Measurements from ENCODE around the gene THEM4. TPM values are rescaled to one million over a fixed set of nuclear protein-coding genes. Genes with fewer than 3 reads are reported as not detected.
"Not testable (repeated sequence)": the region's sequence is repeated elsewhere in the genome, so short reads cannot be mapped to it uniquely, and the experiment has no call there.

Gene THEM4
- total and polyA plus RNA-seq, 7 experiments from 2014 or later, result 37.6 to 143 (median 113) TPM

- ChIA-PET POLR2A (interaction anchor here (1.2 to 3.3 kb wide), 5 partner anchors 12 to 114 kb away, joined by 3 to 12 read pairs (median 9); partner anchors contain the start of gene THEM4), CTCF (interaction anchor here (1.9 to 7.2 kb wide), 6 partner anchors 12 to 114 kb away, joined by 7 to 67 read pairs (median 12); no protein-coding TSS in a partner anchor)
- intact Hi-C loops (cut with micrococcal nuclease), result loop anchor here in 1 of 2 donors (10.0 kb wide), 1 partner anchor 78 kb away; no protein-coding TSS in a partner anchor
- H3K27ac Mint-ChIP-seq, result no peak overlapping the region
- H3K36me3 ChIP-seq (ENCODE audit: control insufficient read depth in 2 of 3, insufficient read depth in 3 of 3, low read length in 3 of 3), result peaks cover 0 to 20% (median 9%) of the 10 kb centered on the region in 3 experiments
- H3K4me1 ChIP-seq (ENCODE audit: control insufficient read depth in 2 of 2, insufficient read depth in 2 of 2, low read length in 2 of 2), result peaks cover 0 to 12% of the 10 kb centered on the region in 2 donors
- peaks cover 7 to 54% (median 37%) of the 10 kb centered on the region in 5 donors for H3K36me3 Mint-ChIP-seq
- no peaks in the 10 kb centered on the region for H3K27me3 Mint-ChIP-seq
- H3K4me3 ChIP-seq (ENCODE audit: low read length), result no peak overlapping the region
- no peak overlapping the region for H3K27ac ChIP-seq (ENCODE audit: low read depth, low read length)
- no peak for ATAC-seq
- H3K4me3 Mint-ChIP-seq, result no peak overlapping the region
- no peaks in the 10 kb centered on the region for H3K9me3 Mint-ChIP-seq
- peaks cover 13 to 30% (median 24%) of the 10 kb centered on the region in 7 donors for H3K4me1 Mint-ChIP-seq
- DNase-seq, result no peak
- no peaks in the 10 kb centered on the region for H3K9me3 ChIP-seq (ENCODE audit: control insufficient read depth in 2 of 3, low read length in 3 of 3)
- no peaks in the 10 kb centered on the region for H3K27me3 ChIP-seq (ENCODE audit: control insufficient read depth in 2 of 2, insufficient read depth in 2 of 2, low read length in 2 of 2)
Measured at GRCh38 chr1:151887028-151887427, 22.3 kb downstream of the THEM4 start.

- ATAC-seq (no peak), DNase-seq (no peak)
- Mint-ChIP-seq H3K27me3 (no peaks in the 10 kb centered on the region), H3K4me1 (peaks cover 4 to 15% (median 10%) of the 10 kb centered on the region in 7 donors), H3K4me3 (no peak overlapping the region), H3K9me3 (no peaks in the 10 kb centered on the region), H3K27ac (no peak overlapping the region), H3K36me3 (peaks cover 4 to 49% (median 30%) of the 10 kb centered on the region in 5 donors)
- H3K9me3 ChIP-seq (ENCODE audit: control insufficient read depth in 2 of 3, low read length in 3 of 3), result no peaks in the 10 kb centered on the region
- ChIA-PET CTCF (no interaction called here), POLR2A (interaction anchor here (0.6 to 2.2 kb wide), 3 partner anchors 9 to 19 kb away, joined by 3 to 5 read pairs (median 3); no protein-coding TSS in a partner anchor)
- intact Hi-C loops (cut with micrococcal nuclease), result loop anchor here in 1 of 2 donors (10.0 kb wide), 1 partner anchor 79 kb away; no protein-coding TSS in a partner anchor
- no peak overlapping the region for H3K4me3 ChIP-seq (ENCODE audit: low read length)
- peaks cover 0 to 20% (median 9%) of the 10 kb centered on the region in 3 experiments for H3K36me3 ChIP-seq (ENCODE audit: control insufficient read depth in 2 of 3, insufficient read depth in 3 of 3, low read length in 3 of 3)
- no peaks in the 10 kb centered on the region for H3K27me3 ChIP-seq (ENCODE audit: control insufficient read depth in 2 of 2, insufficient read depth in 2 of 2, low read length in 2 of 2)
- H3K27ac ChIP-seq (ENCODE audit: low read depth, low read length), result no peak overlapping the region
- H3K4me1 ChIP-seq (ENCODE audit: control insufficient read depth in 2 of 2, insufficient read depth in 2 of 2, low read length in 2 of 2), result no peaks in the 10 kb centered on the region
Measured at GRCh38 chr1:151885479-151885878, 23.8 kb downstream of the THEM4 start.

- not testable (repeated sequence) for H3K9me3 Mint-ChIP-seq; ATAC-seq; H3K27ac Mint-ChIP-seq; H3K27ac ChIP-seq (ENCODE audit: low read depth, low read length); H3K4me1 ChIP-seq (ENCODE audit: control insufficient read depth in 2 of 2, insufficient read depth in 2 of 2, low read length in 2 of 2); H3K9me3 ChIP-seq (ENCODE audit: control insufficient read depth in 2 of 3, low read length in 3 of 3); H3K27me3 Mint-ChIP-seq; H3K4me3 ChIP-seq (ENCODE audit: low read length); H3K27me3 ChIP-seq (ENCODE audit: control insufficient read depth in 2 of 2, insufficient read depth in 2 of 2, low read length in 2 of 2); H3K4me3 Mint-ChIP-seq; DNase-seq
- peaks cover 4 to 48% (median 28%) of the 10 kb centered on the region in 5 donors for H3K36me3 Mint-ChIP-seq
- H3K4me1 Mint-ChIP-seq, result peaks cover 4 to 13% (median 6%) of the 10 kb centered on the region in 7 donors
- POLR2A ChIA-PET, result interaction anchor here (1.0 to 2.2 kb wide), 4 partner anchors 13 to 24 kb away, joined by 3 to 5 read pairs (median 3); no protein-coding TSS in a partner anchor
- H3K36me3 ChIP-seq (ENCODE audit: control insufficient read depth in 2 of 3, insufficient read depth in 3 of 3, low read length in 3 of 3), result peaks cover 0 to 20% (median 9%) of the 10 kb centered on the region in 3 experiments
- CTCF ChIA-PET, result interaction anchor here (1.2 kb wide), 1 partner anchor 117 kb away, joined by 4 read pairs; no protein-coding TSS in a partner anchor
- intact Hi-C loops (cut with micrococcal nuclease), result loop anchor here in 1 of 2 donors (10.0 kb wide), 1 partner anchor 80 kb away; no protein-coding TSS in a partner anchor
Measured at GRCh38 chr1:151884879-151885278, 24.4 kb downstream of the THEM4 start.

DNA sequence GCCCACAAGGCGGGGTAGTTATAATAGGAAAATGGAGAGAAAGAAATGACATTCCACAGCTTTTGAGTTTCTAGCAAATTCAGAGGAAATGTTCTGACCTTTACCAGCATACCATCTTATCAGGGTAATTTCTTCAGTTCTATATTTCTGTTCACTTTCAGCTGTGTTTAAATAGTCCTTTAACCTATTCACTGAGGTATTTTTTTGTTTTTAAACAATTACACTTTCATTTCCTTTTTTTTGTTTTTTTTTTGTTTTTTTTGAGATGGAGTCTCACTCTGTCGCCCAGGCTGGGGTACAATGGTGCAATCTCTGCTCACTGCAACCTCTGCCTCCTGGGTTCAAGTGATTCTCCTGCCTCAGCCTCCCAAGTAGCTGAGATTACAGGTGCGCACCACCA lies 24.9 kb downstream of the THEM4 start:
- not testable (repeated sequence) for ATAC-seq; H3K4me3 Mint-ChIP-seq; H3K27me3 ChIP-seq (ENCODE audit: control insufficient read depth in 2 of 2, insufficient read depth in 2 of 2, low read length in 2 of 2); H3K27ac ChIP-seq (ENCODE audit: low read depth, low read length); H3K4me1 ChIP-seq (ENCODE audit: control insufficient read depth in 2 of 2, insufficient read depth in 2 of 2, low read length in 2 of 2); H3K27ac Mint-ChIP-seq; H3K4me3 ChIP-seq (ENCODE audit: low read length); H3K9me3 ChIP-seq (ENCODE audit: control insufficient read depth in 2 of 3, low read length in 3 of 3); H3K27me3 Mint-ChIP-seq; H3K9me3 Mint-ChIP-seq; DNase-seq
- CTCF ChIA-PET, result interaction anchor here (0.8 to 1.2 kb wide), 2 partner anchors 83 to 117 kb away, joined by 4 to 5 read pairs; no protein-coding TSS in a partner anchor
- POLR2A ChIA-PET, result interaction anchor here (1.0 to 2.2 kb wide), 4 partner anchors 14 to 24 kb away, joined by 3 to 5 read pairs (median 3); no protein-coding TSS in a partner anchor
- peaks cover 4 to 12% (median 5%) of the 10 kb centered on the region in 7 donors for H3K4me1 Mint-ChIP-seq
- intact Hi-C loops (cut with micrococcal nuclease), result loop anchor here in 1 of 2 donors (10.0 kb wide), 1 partner anchor 80 kb away; no protein-coding TSS in a partner anchor
- peaks cover 4 to 46% (median 26%) of the 10 kb centered on the region in 5 donors for H3K36me3 Mint-ChIP-seq
- H3K36me3 ChIP-seq (ENCODE audit: control insufficient read depth in 2 of 3, insufficient read depth in 3 of 3, low read length in 3 of 3), result peaks cover 0 to 20% (median 9%) of the 10 kb centered on the region in 3 experiments

GRCh38 chr1:151883898-151884297 lies 25.4 kb downstream of the THEM4 start:
- peaks cover 4 to 42% (median 24%) of the 10 kb centered on the region in 5 donors for H3K36me3 Mint-ChIP-seq
- intact Hi-C loops (cut with micrococcal nuclease), result loop anchor here in 1 of 2 donors (10.0 kb wide), 1 partner anchor 81 kb away; no protein-coding TSS in a partner anchor
- POLR2A ChIA-PET, result interaction anchor here (1.2 to 1.4 kb wide), 2 partner anchors 23 to 25 kb away, joined by 3 read pairs; no protein-coding TSS in a partner anchor

GRCh38 chr1:151882918-151883317 lies 26.4 kb downstream of the THEM4 start:
- intact Hi-C loops (cut with micrococcal nuclease), result loop anchor here in 1 of 2 donors (10.0 kb wide), 1 partner anchor 82 kb away; no protein-coding TSS in a partner anchor
- POLR2A ChIA-PET, result interaction anchor here (0.6 to 2.9 kb wide), 2 partner anchors 15 to 221 kb away, joined by 3 to 10 read pairs; no protein-coding TSS in a partner anchor

More at GRCh38 chr1:151883898-151884297, 25.4 kb downstream of the THEM4 start:
- not testable (repeated sequence) for H3K4me3 Mint-ChIP-seq; H3K27me3 Mint-ChIP-seq; H3K4me3 ChIP-seq (ENCODE audit: low read length); H3K9me3 ChIP-seq (ENCODE audit: control insufficient read depth in 2 of 3, low read length in 3 of 3); H3K27ac Mint-ChIP-seq; DNase-seq; H3K4me1 ChIP-seq (ENCODE audit: control insufficient read depth in 2 of 2, insufficient read depth in 2 of 2, low read length in 2 of 2); H3K4me1 Mint-ChIP-seq; H3K27me3 ChIP-seq (ENCODE audit: control insufficient read depth in 2 of 2, insufficient read depth in 2 of 2, low read length in 2 of 2); H3K9me3 Mint-ChIP-seq; H3K27ac ChIP-seq (ENCODE audit: low read depth, low read length); ATAC-seq
- peaks cover 0 to 20% (median 9%) of the 10 kb centered on the region in 3 experiments for H3K36me3 ChIP-seq (ENCODE audit: control insufficient read depth in 2 of 3, insufficient read depth in 3 of 3, low read length in 3 of 3)
- CTCF ChIA-PET, result interaction anchor here (0.8 to 1.2 kb wide), 3 partner anchors 84 to 135 kb away, joined by 3 to 5 read pairs (median 4); no protein-coding TSS in a partner anchor

More at GRCh38 chr1:151882918-151883317, 26.4 kb downstream of the THEM4 start:
- peak overlapping the region in 1 of 9 donors; percentile 20 for H3K27ac Mint-ChIP-seq
- H3K4me3 ChIP-seq (ENCODE audit: low read length); H3K27me3 ChIP-seq (ENCODE audit: control insufficient read depth in 2 of 2, insufficient read depth in 2 of 2, low read length in 2 of 2); H3K27ac ChIP-seq (ENCODE audit: low read depth, low read length); H3K4me1 Mint-ChIP-seq; DNase-seq; H3K9me3 Mint-ChIP-seq; H3K4me1 ChIP-seq (ENCODE audit: control insufficient read depth in 2 of 2, insufficient read depth in 2 of 2, low read length in 2 of 2); H3K27me3 Mint-ChIP-seq; ATAC-seq; H3K9me3 ChIP-seq (ENCODE audit: control insufficient read depth in 2 of 3, low read length in 3 of 3); H3K4me3 Mint-ChIP-seq: not testable (repeated sequence)
- peaks cover 0 to 20% (median 5%) of the 10 kb centered on the region in 3 experiments for H3K36me3 ChIP-seq (ENCODE audit: control insufficient read depth in 2 of 3, insufficient read depth in 3 of 3, low read length in 3 of 3)
- CTCF ChIA-PET, result interaction anchor here (0.6 to 2.2 kb wide), 3 partner anchors 14 to 303 kb away, joined by 4 to 5 read pairs (median 4); no protein-coding TSS in a partner anchor
- H3K36me3 Mint-ChIP-seq, result peaks cover 8 to 41% (median 24%) of the 10 kb centered on the region in 5 donors

Measured in naive thymus-derived CD4-positive, alpha-beta T cell (primary cell).